HG03025 (cell line): ENCODE data around the gene SIL1.

ENCODE experiments used
- ATAC-seq: cut with Tn5 transposase; IDR thresholded peaks from one replicate; pipeline ENCODE4 v1.9.1; 2021; ENCODE audit warnings: mild to moderate bottlenecking, moderate library complexity; ENCODE audit not compliant: unreplicated experiment, low FRiP score

Gene SIL1

DNA sequence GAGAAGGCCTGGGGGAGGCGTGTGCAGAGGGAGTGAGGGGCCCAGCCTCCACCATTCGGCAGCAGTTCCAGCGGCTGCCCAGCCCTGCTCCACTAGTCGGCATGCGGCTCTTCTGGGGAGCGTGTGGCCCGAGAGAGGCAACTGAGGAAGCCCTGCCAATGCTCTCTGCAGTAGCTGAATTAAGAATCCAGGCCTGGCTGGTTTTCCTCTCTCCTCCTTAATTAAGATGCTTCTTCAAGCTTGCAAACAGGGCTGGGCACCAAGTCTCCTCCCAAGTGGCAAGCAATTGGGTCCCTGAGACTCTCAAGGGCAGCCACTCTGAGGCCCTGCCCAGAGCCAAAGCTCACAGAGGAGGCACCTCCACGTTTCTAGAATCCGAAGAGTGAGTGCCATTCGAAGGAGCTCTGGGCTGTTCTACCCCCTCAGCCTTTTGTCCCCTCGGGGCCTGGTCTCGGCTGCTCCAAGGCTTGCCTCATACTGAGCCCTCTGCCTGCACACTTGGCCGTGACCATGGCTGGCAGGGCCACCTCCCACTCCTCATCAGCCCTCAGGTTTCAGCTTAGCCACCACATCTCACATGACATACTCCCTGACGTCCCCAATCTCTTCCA lies 247.6 kb downstream of the SIL1 start:
- no peak for ATAC-seq

DNA sequence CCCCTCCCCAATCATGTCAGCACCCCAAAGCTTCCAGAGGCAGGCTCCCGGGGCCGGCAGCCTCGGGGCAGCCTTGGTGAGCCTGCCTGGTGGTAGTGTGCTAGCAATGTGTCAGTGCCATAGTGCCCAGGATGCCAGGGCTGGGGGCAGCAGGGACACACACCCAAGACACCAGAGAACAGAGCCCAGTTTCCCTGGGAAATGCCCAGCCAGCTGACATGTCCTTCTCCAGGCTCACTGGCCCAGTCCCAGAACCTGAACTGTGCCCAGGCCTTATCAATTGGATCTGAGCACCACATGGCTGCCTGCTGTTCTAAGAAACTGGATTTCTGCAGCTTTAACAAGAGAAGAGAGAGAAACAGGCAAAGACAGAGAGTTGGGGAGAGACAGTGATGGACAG lies 248.2 kb downstream of the SIL1 start:
- ATAC-seq, result no peak

DNA sequence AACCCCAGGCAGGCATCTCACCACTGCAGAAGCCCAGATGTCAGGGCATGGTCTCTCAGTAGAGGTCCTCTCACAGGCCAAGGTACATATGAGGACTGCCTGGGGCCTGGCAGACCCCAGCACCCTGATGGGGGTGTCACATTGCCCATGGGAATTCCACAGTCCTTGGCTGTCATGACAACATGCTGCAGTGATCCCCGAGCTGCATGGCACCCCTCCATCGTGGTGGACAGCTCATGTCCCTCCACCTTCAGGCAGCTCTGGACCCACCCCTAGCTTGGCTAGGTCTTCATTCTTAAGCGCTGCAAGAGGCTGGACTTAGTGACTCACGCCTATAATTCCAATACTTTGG lies 249.0 kb downstream of the SIL1 start:
- ATAC-seq, result no peak

DNA sequence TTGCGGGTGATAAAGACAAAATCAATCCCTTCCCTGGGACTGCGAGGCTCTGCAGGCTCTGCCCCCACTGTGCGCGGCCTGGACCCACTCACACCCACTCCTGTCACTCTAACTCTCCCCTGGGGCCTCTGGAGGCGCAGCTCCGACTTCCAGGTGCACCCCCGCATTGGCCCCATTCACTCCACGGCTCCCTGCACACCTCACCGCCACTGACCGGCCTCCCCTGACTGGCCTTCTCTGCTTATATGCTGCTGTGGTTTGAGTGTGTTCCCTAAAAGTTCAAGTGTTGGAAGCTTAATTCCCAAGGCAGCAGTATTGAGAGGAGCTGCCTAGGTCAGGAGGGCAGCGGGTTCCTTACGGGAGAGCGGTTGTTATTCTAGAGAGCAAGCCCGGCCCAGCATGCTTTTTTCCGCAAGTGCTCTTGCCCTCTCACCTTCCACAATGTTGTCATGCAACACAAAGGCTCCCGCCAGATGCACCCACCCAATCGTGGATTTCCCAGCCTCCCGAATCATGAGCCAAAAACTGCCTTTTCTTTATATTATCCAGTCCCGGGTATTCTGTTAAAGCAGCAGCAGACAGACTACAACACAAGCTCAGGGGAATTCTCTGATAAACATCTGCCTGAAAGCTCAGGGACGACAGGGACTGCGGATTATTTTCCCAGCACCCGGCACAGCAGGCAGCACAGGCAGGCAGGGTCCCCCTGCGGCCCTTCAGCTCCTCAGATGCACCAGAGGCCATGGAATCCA lies 249.5 kb downstream of the SIL1 start:
- ATAC-seq, result no peak

DNA sequence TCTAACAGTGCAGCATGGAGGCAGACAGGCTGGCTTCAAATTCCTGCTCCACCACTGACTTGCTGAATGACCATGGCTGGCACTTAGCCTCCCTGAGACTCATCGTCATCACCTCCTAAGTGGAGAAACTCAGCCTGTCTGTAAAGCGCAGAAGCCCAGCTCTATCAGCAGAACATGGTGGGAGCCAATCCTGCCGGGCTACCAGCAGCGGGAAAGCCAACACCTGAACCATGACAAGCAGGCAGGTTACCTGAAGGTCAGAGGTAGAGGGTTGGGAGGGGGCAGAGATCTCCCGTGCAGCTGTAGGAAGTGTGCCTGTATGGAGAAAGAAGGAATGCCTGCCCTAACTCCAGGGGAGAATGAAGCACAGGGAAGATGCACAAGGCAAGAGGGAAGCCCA lies 250.4 kb downstream of the SIL1 start:
- no peak for ATAC-seq

DNA sequence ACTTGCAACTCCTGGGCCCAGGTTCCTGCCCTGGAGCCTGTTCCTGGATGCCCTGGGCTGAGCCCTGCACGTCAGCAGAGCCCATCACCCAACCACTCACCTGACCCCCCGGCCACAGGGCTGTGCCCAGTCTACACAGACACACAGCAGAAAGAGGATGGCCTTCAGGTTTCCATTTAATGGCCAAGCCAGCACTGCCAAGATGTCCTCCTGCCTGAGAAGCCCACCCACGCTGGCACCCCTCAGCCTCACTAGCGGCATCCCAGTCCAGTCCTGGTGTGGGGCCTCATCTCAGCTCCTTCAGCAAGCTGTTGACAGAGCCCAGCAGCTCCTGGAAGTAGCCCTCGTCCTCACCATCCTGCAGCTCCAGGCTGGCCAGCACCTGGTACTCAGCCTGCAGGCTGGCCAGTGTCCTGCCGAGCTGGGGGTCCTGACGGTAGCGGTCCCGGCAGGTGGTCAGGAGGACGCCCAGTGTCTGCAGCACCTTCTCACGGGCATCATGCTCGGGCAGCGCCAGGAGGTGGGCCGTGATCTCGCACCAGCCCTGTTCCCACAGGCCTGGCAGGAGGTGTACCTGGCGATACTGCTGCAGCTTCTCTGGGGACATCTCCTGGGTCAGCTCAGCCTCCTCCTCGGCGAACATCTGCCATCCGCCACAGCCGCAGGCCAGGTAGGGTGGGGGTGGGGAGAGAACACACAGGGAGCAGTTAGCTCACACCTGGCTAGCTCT lies 251.2 kb downstream of the SIL1 start:
- ATAC-seq, result no peak

DNA sequence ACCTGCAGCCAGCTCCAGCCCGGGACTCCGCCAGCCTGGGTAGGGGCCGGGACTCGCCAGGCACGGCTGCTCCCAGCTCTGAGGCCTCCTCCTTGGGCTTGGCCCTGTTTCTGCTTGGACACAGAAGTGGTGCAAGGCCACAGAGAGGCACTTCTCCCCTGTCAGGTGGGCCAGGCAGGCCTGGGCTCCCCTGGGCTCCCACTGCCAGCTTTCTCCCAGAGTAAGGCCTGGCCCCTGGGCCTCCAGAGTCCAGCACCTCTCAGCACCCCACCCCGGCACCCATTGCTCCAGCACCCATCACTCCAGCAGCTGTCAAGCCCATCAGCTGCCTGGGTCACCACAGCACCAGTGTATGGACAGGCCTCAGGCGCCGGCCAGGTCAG lies 251.9 kb downstream of the SIL1 start:
- ATAC-seq, result no peak

DNA sequence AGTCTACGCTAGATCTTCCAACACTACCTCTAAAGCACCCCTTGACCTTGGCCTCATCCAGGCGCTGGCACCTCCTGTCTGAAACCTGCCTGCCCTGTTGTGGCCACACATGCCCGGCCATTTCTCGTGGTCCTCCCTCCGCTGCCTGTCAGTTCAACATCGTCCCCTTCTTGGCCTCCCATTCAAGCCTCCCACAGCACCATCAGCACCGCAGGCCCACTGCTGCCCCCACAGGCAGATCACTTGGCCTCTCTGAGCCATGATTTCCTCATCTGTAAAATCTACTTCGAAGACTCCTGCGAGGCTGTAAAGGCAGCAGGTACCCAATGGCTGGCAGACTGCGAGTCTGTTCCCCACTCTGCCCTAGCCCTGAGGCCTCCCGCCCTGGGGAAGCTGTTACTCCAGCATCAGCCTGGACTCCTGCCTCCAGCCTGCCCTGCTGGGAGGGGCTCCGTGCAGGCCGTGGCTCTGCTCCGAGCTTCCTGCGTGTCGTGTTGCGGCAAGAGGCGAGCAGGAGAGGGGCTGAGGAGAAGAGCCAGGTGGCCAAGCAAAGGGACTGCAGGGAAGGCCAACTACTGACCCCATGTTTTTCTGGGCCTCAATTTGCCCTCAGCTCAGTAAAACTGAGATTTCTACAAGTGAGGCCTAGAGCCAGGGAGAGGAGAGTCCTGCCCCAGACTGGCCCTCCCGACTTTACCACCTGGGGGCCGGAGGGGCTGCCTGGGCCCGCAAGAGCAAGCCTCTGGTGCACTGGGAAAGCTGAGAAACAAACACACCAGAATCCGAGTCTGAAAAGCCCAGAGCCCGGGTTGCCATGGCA lies 252.5 kb downstream of the SIL1 start:
- ATAC-seq, result no peak

DNA sequence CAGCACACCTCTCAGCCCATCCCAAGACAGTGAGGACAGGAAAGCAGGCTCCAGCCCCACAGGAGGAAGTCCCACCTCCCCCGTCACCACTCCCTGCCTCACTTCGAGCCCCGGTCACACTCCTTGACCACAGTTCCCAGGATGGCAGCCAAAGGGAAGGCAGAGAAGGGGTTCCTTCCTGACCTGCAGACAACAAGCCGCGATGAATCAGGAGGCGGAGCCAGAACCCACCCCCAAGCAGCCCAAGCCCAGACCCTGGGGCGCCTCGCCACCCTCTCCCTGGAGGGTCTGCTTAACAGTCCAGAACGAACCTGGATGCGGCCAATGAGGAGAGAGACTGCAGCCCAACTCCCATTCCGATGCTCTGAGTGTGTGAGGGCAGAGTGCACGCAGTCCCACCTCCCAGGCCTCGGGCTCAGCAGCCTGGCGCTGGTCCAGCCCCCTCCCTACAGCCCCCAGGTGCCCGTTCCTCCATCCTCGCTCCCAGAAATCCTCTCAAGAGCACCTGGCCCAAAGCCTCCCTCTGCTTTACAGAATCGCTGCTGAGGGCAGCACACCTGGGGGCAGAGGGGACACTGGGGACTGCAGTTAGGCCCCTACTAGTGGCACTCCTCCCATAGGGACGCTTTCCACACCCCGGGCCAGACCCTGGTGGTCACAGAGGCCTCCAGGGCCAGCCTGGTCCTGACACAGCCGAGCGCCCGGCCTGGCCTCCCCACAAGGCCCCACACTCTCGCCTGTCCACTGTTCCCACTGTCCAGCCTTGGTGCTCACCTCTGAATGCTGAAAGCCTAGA lies 253.4 kb downstream of the SIL1 start:
- ATAC-seq, result no peak

DNA sequence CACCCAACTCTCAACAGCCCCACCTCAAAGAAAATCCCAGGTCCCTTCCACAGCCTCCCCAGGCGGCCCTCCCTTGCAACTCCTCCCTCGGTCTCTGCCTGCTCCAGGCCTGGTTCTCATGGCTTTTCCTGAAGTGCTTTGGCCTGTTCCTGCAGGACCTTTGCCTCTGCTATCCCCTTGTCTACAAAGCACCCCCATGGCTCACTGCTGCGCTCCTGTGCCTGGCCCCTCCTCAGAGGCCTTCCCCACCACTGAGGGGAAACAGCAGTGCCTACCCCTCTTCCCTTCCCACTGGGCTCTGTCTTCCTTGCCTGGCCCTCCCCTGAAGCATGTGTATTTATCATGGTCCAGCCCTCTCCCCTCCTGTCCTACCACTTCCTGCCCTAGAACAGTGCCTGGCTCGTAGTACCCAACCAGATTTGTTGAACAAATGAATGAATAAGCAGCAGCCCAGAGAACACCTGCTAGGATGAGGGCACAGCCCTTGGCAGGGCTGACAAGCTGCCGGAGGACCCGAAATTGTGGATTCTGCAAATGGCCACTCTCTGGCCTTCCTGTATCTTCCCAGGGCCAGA lies 254.5 kb downstream of the SIL1 start:
- ATAC-seq, result no peak

DNA sequence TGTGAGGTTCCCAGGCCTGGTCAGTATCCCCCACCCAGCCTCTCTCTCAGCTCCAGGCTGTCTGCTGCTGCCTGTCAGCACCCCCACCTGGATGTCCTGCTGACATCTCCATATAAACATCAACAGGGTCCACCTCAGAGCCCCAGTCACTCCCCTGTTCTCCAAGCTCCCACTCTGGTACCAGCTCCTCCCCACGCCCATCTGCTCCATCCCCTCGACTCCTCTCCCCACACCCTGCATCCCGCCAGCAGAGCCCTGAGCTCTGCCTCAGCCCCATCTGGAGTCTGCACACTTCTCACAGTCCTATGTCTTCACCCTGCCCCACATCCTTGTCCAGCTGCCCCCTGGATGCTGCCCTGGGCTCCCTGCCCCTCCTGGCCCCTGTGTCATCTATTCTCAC lies 255.3 kb downstream of the SIL1 start:
- ATAC-seq, result no peak

DNA sequence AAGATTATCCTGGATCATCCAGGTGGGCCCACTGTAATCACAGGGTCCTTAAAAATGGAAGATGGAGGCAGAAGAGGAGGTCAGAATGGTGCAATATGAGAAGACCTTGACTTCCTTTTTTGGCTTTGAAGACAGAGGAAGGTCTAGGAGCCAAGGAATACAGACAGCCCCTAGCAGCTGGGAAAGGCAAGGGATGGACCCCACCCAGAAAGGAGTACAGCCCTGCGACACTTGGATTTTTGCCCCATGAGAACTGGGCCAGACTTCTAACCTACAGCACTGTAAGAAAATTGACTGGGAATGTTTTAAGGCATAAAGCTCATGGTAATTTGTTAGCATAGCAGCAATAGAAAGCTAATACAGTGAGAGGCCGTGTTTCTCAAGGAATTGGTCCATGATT lies 256.1 kb downstream of the SIL1 start:
- ATAC-seq, result no peak

DNA sequence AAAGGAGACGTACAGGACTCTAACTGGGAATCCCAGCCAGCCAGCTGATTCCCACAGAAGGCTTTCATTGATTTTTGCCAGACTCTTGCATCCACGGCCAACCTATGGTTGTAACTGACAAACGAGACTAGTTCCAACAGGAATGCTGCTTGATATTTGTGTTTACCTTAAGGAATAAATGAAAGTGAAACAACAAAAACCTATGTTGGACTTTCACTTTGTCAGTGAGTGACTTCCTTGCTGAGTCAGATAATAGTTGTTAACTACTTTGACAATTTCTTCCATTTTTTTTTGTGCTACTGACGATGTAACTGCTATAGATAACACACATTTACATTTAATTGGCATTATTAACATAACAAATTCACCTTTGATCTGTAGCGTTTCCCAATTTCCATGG lies 259.6 kb downstream of the SIL1 start:
- ATAC-seq, result no peak

DNA sequence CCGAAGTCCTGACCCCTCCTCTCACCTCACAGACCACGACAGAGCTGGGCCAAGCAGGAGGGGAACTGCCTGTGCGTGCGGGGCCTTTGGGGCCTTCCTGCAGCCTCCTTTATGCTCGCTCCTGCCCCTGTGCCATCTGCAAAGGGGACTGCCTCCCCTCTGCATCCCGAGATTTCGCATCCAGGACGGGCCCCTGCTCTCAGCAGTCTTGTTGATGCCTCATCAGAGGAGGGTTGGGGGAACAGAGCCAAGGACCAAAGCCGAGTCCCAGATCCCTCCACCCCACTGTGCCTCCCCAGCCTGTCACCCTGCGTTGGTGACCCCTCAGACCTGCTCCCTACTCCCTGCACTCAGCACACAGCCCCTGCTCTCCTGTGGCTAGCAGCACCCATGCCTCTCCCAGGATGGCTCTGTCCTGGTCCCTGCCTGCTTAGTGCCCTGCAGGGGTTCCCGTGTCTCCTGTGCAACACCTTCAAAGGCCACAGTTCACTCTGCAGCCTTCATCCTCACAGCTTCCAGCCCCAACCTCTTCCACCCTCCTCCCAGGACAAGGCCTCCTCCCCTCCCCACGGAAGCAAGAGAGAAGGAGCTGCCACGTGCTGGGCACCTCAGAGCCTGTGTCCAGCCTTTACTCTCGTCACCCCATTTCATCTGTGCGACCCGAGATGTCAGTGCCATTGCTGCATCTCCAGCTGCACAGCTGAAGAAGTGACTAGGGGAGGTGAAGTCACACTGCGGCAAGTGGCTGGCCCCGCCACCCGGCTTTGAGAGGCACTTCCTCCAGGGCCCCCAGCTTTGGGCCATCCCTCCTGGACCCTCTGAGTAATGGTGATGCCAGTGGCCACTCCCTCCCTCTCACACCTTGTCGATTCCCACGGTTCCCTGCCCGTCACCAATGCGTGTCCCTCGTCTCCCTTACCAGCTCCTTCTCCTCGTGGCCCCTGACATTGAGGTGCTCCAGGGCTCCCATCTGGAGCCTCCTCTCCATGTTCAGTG lies 260.5 kb downstream of the SIL1 start:
- ATAC-seq, result no peak

DNA sequence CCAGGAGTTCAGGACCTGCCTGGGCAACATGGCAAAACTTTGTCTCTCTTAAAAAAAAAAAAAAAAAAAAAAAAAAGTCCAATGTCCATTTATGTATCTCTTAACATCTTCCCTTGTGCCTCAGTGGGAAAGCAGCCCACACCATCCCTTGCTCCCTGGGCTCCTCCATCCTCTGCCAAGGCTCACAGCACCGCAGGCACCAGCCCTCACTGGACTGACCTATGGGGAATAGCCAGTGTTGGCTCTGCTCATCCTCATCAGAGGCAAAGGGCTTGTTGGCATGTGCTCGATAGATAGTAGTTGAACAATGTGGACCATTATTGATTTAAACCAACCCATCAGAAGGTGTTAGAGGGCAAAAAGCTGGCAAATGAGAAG lies 261.2 kb downstream of the SIL1 start:
- ATAC-seq, result no peak

DNA sequence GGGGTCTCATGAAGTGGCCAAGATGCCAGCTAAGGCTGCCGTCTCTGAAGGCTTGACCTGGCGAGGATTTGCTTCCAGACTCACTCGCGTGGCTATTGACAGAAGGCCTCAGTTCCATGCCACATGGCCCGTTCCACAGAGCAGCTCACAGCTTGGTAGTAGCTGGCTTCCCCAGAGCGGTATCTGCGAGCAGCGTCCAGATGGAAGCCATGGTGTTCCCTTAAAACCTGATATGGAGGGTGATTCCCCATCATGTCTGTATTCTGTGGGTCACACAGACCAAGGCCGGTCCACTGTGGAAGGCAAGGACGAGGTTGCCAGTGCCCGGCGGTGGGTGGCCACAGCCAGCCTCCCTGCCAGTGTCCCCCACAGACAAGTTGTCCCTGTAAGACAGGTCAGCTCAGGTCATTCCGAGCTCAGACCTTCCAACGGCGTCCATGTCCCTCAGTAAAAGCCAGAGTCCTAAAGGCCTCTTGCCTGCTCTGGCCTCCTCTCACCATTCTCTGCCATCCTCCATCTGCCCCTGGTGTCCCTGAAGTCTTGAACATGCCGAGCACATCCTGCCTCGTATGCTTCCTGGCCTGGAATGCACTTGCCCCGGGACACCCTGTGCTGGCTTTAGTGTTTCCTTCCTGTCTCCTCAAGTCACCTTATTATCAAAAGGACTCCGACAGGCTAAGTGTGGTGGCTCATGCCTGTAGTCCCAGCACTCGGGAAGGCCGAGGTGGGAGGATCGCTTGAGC lies 261.8 kb downstream of the SIL1 start:
- ATAC-seq, result no peak

DNA sequence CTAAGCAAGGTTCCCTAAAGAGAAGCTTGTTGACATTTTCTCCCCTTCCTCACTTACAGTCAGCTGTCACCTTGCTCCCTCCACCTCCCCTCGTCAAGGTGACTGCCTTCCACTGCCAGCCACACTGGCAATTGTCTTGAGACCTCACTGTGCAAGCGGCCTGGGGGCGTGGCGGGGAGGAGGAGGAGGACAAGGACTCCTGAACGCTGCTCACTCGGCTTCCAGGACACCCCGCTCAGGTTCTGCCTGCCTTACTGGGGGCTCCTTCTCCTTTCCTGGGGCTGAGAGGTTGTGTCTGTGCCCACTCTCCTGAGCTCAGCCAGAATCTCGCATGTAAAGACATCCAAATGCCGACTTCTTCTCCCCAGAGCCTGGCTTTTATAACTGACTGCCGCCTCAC lies 262.7 kb downstream of the SIL1 start:
- ATAC-seq, result no peak

DNA sequence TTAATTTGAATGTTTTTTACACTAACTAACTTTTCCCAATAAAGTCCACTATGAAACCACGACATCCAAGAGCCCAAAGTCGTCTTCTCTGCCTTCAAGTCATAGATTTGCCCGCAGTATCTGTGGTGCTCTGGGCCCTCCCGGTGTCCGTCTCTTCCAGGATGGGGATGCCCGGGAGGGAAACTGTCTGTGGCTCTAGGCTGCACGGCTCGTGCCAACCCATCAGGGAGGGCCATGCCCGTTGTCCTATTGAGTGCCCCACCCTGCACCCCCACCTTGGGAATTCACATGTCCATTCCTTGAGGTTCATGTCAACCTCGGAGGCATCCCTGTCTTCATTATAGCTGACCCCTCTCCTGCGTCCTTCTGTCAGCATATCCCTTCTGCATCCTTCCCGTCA lies 263.2 kb downstream of the SIL1 start:
- no peak for ATAC-seq
